SK-N-SH treated with all-trans-retinoic acid at 6 μM for 48 hours (cell line): ENCODE data around the gene CRABP1.

Experiments used
- ATAC-seq: fragments of 200-7000 bp; cut with Tn5 transposase; 3 replicates; pipeline ENCODE4 v1.9.1; 2020; ENCODE audit warnings: mild to moderate bottlenecking, moderate library complexity
- ARNTL ChIP-seq: fragments of 450-650 bp; formaldehyde crosslinking; IDR thresholded peaks from 2 replicates; pipeline ENCODE4 v1.5.0; 2020; ENCODE audit warnings: low read depth, mild to moderate bottlenecking, moderate library complexity, borderline replicate concordance
- BACH2 ChIP-seq: fragments of 250-450 bp; sonication (Bioruptor Pico); IDR thresholded peaks from 2 replicates; pipeline ENCODE4 v1.9.0; 2021; ENCODE audit warnings: mild to moderate bottlenecking, borderline replicate concordance
- CREB5 ChIP-seq: fragments of 250-450 bp; sonication (Bioruptor Pico); IDR thresholded peaks from 2 replicates; pipeline ENCODE4 v1.5.1; 2020; ENCODE audit warnings: low read depth, mild to moderate bottlenecking, moderate library complexity
- CSDC2 ChIP-seq: fragments of 250-450 bp; sonication (Bioruptor Pico); IDR thresholded peaks from 2 replicates; pipeline ENCODE4 v1.5.0; 2020; ENCODE audit warnings: mild to moderate bottlenecking, moderate library complexity
- ESRRG ChIP-seq: fragments of 250-450 bp; sonication (Bioruptor Pico); IDR thresholded peaks from 2 replicates; pipeline ENCODE4 v1.6.1; 2021; ENCODE audit warnings: mild to moderate bottlenecking
- GLIS3 ChIP-seq: fragments of 250-450 bp; sonication (Bioruptor Pico); IDR thresholded peaks from 2 replicates; pipeline ENCODE4 v1.5.0; 2020; ENCODE audit warnings: mild to moderate bottlenecking, moderate library complexity
- ISL1 ChIP-seq: fragments of 250-450 bp; sonication (Bioruptor Pico); IDR thresholded peaks from 2 replicates; pipeline ENCODE4 v2.1.2; 2022; ENCODE audit warnings: mild to moderate bottlenecking, moderate library complexity
- OSR1 ChIP-seq: fragments of 250-450 bp; sonication (Bioruptor Pico); IDR thresholded peaks from 2 replicates; pipeline ENCODE4 v1.8.0; 2022; ENCODE audit warnings: moderate library complexity, mild to moderate bottlenecking, inconsistent platforms
- PPARA ChIP-seq: fragments of 250-450 bp; sonication (Bioruptor Pico); IDR thresholded peaks from 2 replicates; pipeline ENCODE4 v1.5.0; 2020; ENCODE audit warnings: mild to moderate bottlenecking, borderline replicate concordance
- RARB ChIP-seq: fragments of 250-450 bp; sonication (Bioruptor Pico); IDR thresholded peaks from 2 replicates; pipeline ENCODE4 v1.8.0; 2021; ENCODE audit warnings: mild to moderate bottlenecking, moderate library complexity
- SNAI2 ChIP-seq: fragments of 250-450 bp; sonication (Bioruptor Pico); IDR thresholded peaks from 2 replicates; pipeline ENCODE4 v1.5.0; 2020; ENCODE audit warnings: mild to moderate bottlenecking, moderate library complexity
- TOX ChIP-seq: fragments of 250-450 bp; sonication (Bioruptor Pico); IDR thresholded peaks from 2 replicates; pipeline ENCODE4 v1.8.0; 2021; ENCODE audit warnings: mild to moderate bottlenecking, moderate library complexity, borderline replicate concordance
- TSHZ2 ChIP-seq: fragments of 250-450 bp; sonication (Bioruptor Pico); IDR thresholded peaks from 2 replicates; pipeline ENCODE4 v1.5.0; 2020; ENCODE audit warnings: mild to moderate bottlenecking, moderate library complexity
- ZC3H10 ChIP-seq: fragments of 250-450 bp; sonication (Bioruptor Pico); IDR thresholded peaks from 2 replicates; pipeline ENCODE4 v1.5.1; 2021; ENCODE audit warnings: mild to moderate bottlenecking, moderate library complexity
- ZFP3 ChIP-seq: fragments of 250-450 bp; sonication (Bioruptor Pico); IDR thresholded peaks from 2 replicates; pipeline ENCODE4 v1.5.0; 2020; ENCODE audit warnings: mild to moderate bottlenecking, moderate library complexity
- ZFP30 ChIP-seq: fragments of 450-650 bp; formaldehyde crosslinking; IDR thresholded peaks from 2 replicates; pipeline ENCODE4 v1.5.0; 2022; ENCODE audit warnings: mild to moderate bottlenecking, moderate library complexity
- ZNF565 ChIP-seq: fragments of 450-650 bp; formaldehyde crosslinking; conservative IDR thresholded peaks from 2 replicates; pipeline ENCODE4 v1.5.0; 2020; ENCODE audit warnings: low read depth, mild to moderate bottlenecking, moderate library complexity
- ZNF70 ChIP-seq: fragments of 450-650 bp; formaldehyde crosslinking; IDR thresholded peaks from 2 replicates; pipeline ENCODE4 v1.5.0; 2020; ENCODE audit warnings: mild to moderate bottlenecking, moderate library complexity
- ZNF8 ChIP-seq: fragments of 450-650 bp; formaldehyde crosslinking; IDR thresholded peaks from 2 replicates; pipeline ENCODE4 v1.5.0; 2020; ENCODE audit warnings: mild to moderate bottlenecking, moderate library complexity
- TF ChIP-seq, protein P1 (sequence below): fragments of 250-450 bp; sonication (Bioruptor Pico); IDR thresholded peaks from 2 replicates; pipeline ENCODE4 v1.8.0; 2021; ENCODE audit warnings: low read depth, mild to moderate bottlenecking, moderate library complexity, borderline replicate concordance
- TF ChIP-seq, protein P2 (sequence below): fragments of 250-450 bp; sonication (Bioruptor Pico); IDR thresholded peaks from 2 replicates; pipeline ENCODE4 v1.5.1; 2021; ENCODE audit warnings: mild to moderate bottlenecking, moderate library complexity
- TF ChIP-seq, protein P3 (sequence below): fragments of 250-450 bp; sonication (Bioruptor Pico); IDR thresholded peaks from 2 replicates; pipeline ENCODE4 v1.8.0; 2020; ENCODE audit warnings: mild to moderate bottlenecking, moderate library complexity, borderline replicate concordance

The CRABP1 gene

DNA sequence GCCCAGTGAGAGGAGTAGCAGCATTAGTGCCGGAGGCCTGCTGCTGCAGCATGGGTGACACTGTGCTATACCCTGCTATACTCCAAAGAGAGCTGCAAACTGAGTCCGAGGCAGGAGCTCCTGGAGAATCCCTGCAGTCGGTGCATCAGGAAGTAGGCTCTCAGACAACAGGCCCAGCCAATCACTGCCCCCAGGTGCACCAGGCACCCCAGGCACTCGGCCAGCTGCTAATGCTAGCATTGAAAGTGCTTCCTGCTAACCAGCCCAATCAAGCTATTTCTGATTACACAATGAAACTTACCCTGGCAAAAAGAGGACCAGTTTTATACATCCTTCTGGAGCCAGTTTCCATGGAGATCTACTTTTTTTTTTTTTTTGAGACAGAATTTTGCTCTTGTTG, 52.3 kb downstream of the CRABP1 start:
- no peak for ATAC-seq
- TF ChIP-seq, protein P1, sequence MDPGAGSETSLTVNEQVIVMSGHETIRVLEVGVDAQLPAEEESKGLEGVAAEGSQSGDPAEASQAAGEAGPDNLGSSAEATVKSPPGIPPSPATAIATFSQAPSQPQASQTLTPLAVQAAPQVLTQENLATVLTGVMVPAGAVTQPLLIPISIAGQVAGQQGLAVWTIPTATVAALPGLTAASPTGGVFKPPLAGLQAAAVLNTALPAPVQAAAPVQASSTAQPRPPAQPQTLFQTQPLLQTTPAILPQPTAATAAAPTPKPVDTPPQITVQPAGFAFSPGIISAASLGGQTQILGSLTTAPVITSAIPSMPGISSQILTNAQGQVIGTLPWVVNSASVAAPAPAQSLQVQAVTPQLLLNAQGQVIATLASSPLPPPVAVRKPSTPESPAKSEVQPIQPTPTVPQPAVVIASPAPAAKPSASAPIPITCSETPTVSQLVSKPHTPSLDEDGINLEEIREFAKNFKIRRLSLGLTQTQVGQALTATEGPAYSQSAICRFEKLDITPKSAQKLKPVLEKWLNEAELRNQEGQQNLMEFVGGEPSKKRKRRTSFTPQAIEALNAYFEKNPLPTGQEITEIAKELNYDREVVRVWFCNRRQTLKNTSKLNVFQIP (CRISPR knock-in tag) = no peak
- TF ChIP-seq SNAI2 (CRISPR knock-in tag) (no peak), GLIS3 (CRISPR knock-in tag) (no peak), CSDC2 (CRISPR knock-in tag) (no peak), CREB5 (CRISPR knock-in tag) (no peak), ZC3H10 (CRISPR knock-in tag) (no peak), BACH2 (CRISPR knock-in tag) (no peak), ISL1 (CRISPR knock-in tag) (no peak), PPARA (no peak), ZNF8 (no peak), TSHZ2 (CRISPR knock-in tag) (no peak), ZFP30 (CRISPR knock-in tag) (no peak), RARB (CRISPR knock-in tag) (no peak), ARNTL (CRISPR knock-in tag) (no peak), ESRRG (CRISPR knock-in tag) (no peak), TOX (CRISPR knock-in tag) (no peak), ZNF70 (CRISPR knock-in tag) (no peak), OSR1 (CRISPR knock-in tag) (no peak)
- TF ChIP-seq, protein P2, sequence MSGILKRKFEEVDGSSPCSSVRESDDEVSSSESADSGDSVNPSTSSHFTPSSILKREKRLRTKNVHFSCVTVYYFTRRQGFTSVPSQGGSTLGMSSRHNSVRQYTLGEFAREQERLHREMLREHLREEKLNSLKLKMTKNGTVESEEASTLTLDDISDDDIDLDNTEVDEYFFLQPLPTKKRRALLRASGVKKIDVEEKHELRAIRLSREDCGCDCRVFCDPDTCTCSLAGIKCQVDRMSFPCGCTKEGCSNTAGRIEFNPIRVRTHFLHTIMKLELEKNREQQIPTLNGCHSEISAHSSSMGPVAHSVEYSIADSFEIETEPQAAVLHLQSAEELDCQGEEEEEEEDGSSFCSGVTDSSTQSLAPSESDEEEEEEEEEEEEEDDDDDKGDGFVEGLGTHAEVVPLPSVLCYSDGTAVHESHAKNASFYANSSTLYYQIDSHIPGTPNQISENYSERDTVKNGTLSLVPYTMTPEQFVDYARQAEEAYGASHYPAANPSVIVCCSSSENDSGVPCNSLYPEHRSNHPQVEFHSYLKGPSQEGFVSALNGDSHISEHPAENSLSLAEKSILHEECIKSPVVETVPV (CRISPR knock-in tag) = no peak
- TF ChIP-seq, protein P3, sequence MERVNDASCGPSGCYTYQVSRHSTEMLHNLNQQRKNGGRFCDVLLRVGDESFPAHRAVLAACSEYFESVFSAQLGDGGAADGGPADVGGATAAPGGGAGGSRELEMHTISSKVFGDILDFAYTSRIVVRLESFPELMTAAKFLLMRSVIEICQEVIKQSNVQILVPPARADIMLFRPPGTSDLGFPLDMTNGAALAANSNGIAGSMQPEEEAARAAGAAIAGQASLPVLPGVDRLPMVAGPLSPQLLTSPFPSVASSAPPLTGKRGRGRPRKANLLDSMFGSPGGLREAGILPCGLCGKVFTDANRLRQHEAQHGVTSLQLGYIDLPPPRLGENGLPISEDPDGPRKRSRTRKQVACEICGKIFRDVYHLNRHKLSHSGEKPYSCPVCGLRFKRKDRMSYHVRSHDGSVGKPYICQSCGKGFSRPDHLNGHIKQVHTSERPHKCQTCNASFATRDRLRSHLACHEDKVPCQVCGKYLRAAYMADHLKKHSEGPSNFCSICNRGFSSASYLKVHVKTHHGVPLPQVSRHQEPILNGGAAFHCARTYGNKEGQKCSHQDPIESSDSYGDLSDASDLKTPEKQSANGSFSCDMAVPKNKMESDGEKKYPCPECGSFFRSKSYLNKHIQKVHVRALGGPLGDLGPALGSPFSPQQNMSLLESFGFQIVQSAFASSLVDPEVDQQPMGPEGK (CRISPR knock-in tag) = no peak

GRCh38 chr15:78393137-78393536, 53.0 kb downstream of the CRABP1 start:
- ATAC-seq = no peak
- TF ChIP-seq OSR1 (CRISPR knock-in tag) (no peak), TSHZ2 (CRISPR knock-in tag) (no peak), ISL1 (CRISPR knock-in tag) (no peak), SNAI2 (CRISPR knock-in tag) (no peak), CSDC2 (CRISPR knock-in tag) (no peak), GLIS3 (CRISPR knock-in tag) (no peak), ZFP3 (no peak), ZNF565 (CRISPR knock-in tag) (no peak), RARB (CRISPR knock-in tag) (no peak), ZC3H10 (CRISPR knock-in tag) (no peak), ARNTL (CRISPR knock-in tag) (no peak)
- TF ChIP-seq, protein P2 (CRISPR knock-in tag) = no peak
- TF ChIP-seq, protein P3 (CRISPR knock-in tag) = no peak
- TF ChIP-seq, protein P1 (CRISPR knock-in tag) = no peak
